Upper lobe of left lung (tissue), 4 donors: ENCODE data around the gene ABCG1.

ENCODE experiments used
- CTCF ChIP-seq, 6 experiments: fragments of 450-650 bp in 4 of 6; fragments of 200-600 bp in 2 of 6; sonication (generic) in 2 of 6; IDR thresholded peaks; one replicate each; pipeline ENCODE4 v1.5.1; 2016 to 2019; ENCODE audit warnings: antibody characterized with exemption in 6 of 6
- POLR2AphosphoS5 ChIP-seq, 2 donors: sonication (generic); formaldehyde crosslinking; IDR thresholded peaks; one replicate each; pipeline ENCODE4 v1.5.1; 2017; ENCODE audit warnings: antibody characterized with exemption in 2 of 2

GRCh38 chr21:42269386-42269785, 50.4 kb downstream of the ABCG1 start:
- TF ChIP-seq POLR2AphosphoS5 (IDR thresholded peaks at IDR 0.05) (peak; percentile 19 to 32), CTCF (IDR thresholded peaks at IDR 0.05) (no peak)
